HepG2 (cell line): ENCODE results near the gene SALL4. TPM values are rescaled to one million over a fixed set of nuclear protein-coding genes. Genes with fewer than 3 reads are reported as not detected.

Source experiments
- ARNT ChIP-seq: fragments of 450-650 bp; IDR thresholded peaks from 2 replicates; pipeline ENCODE4 v1.6.1; 2017
- ATF7-NPFF ChIP-seq: sonication (generic); formaldehyde crosslinking; IDR thresholded peaks from 2 replicates; pipeline ENCODE4 v1.8.1; 2023; ENCODE audit warnings: mild to moderate bottlenecking, low read depth, missing genetic modification reagents, moderate library complexity
- CAMTA2 ChIP-seq: sonication (generic); formaldehyde crosslinking; IDR thresholded peaks from 2 replicates; pipeline ENCODE4 v1.4.0; 2020; ENCODE audit warnings: mild to moderate bottlenecking, missing genetic modification reagents, borderline replicate concordance
- GZF1 ChIP-seq: sonication (generic); formaldehyde crosslinking; IDR thresholded peaks from 2 replicates; pipeline ENCODE4 v1.5.1; 2020; ENCODE audit warnings: mild to moderate bottlenecking, missing genetic modification reagents
- HMG20A ChIP-seq: IDR thresholded peaks from 2 replicates; pipeline ENCODE4 v1.6.1; 2016; ENCODE audit warnings: borderline replicate concordance
- HNRNPLL ChIP-seq: fragments of 200-400 bp; formaldehyde crosslinking; IDR thresholded peaks from 2 replicates; pipeline ENCODE4 v1.6.1; 2017; ENCODE audit warnings: mild to moderate bottlenecking, low read depth, low read length; ENCODE audit not compliant: poor library complexity, severe bottlenecking
- HOXA7 ChIP-seq: sonication (generic); formaldehyde crosslinking; IDR thresholded peaks from 2 replicates; pipeline ENCODE4 v1.8.1; 2022; ENCODE audit warnings: mild to moderate bottlenecking, missing genetic modification reagents, moderate library complexity
- ISL2 ChIP-seq: sonication (generic); formaldehyde crosslinking; IDR thresholded peaks from 2 replicates; pipeline ENCODE4 v1.5.0; 2020; ENCODE audit warnings: missing genetic modification reagents
- KDM1A ChIP-seq: IDR thresholded peaks from 2 replicates; pipeline ENCODE4 v1.6.1; 2016; ENCODE audit warnings: missing compliant biosample characterization
- MIER3 ChIP-seq: IDR thresholded peaks from 2 replicates; pipeline ENCODE4 v1.6.1; 2016; ENCODE audit warnings: missing compliant biosample characterization, borderline replicate concordance
- MZF1 ChIP-seq: sonication (generic); formaldehyde crosslinking; IDR thresholded peaks from 2 replicates; pipeline ENCODE4 v1.8.1; 2023; ENCODE audit warnings: mild to moderate bottlenecking, missing genetic modification reagents, borderline replicate concordance
- PHF8 ChIP-seq: sonication (generic); formaldehyde crosslinking; IDR thresholded peaks from 2 replicates; pipeline ENCODE4 v1.5.0; 2020; ENCODE audit warnings: missing genetic modification reagents
- SETDB1 ChIP-seq: sonication (generic); formaldehyde crosslinking; IDR thresholded peaks from 2 replicates; pipeline ENCODE4 v1.5.1; 2020; ENCODE audit warnings: missing genetic modification reagents, mild to moderate bottlenecking, borderline replicate concordance
- SKIL ChIP-seq: sonication (generic); formaldehyde crosslinking; IDR thresholded peaks from 2 replicates; pipeline ENCODE4 v1.8.0; 2022; ENCODE audit warnings: missing genetic modification reagents, mild to moderate bottlenecking, moderate library complexity, borderline replicate concordance
- SP1 ChIP-seq, 2 experiments: fragments of 450-650 bp in 1 of 2; sonication (generic) in 1 of 2; formaldehyde crosslinking in 1 of 2; IDR thresholded peaks; 2 replicates each; pipeline versions ENCODE4 v1.4.0 to v1.6.1; 2016 to 2020; ENCODE audit warnings: missing genetic modification reagents in 1 of 2
- SRY ChIP-seq: sonication (generic); formaldehyde crosslinking; IDR thresholded peaks from 2 replicates; pipeline ENCODE4 v1.8.0; 2022; ENCODE audit warnings: mild to moderate bottlenecking, missing genetic modification reagents
- TRIM22 ChIP-seq: fragments of 450-650 bp; IDR thresholded peaks from 2 replicates; pipeline ENCODE4 v1.6.1; 2017
- ZFY ChIP-seq: sonication (generic); formaldehyde crosslinking; IDR thresholded peaks from 2 replicates; pipeline ENCODE4 v1.4.0; 2020; ENCODE audit warnings: missing genetic modification reagents
- ZNF331 ChIP-seq: sonication (generic); formaldehyde crosslinking; IDR thresholded peaks from 2 replicates; pipeline ENCODE4 v1.4.0; 2020; ENCODE audit warnings: missing genetic modification reagents
- ZNF580 ChIP-seq: IDR thresholded peaks from 2 replicates; pipeline ENCODE4 v1.6.1; 2016; ENCODE audit warnings: low read depth, borderline replicate concordance
- ZNF737 ChIP-seq: sonication (generic); formaldehyde crosslinking; IDR thresholded peaks from 2 replicates; pipeline ENCODE4 v1.5.0; 2020; ENCODE audit warnings: missing genetic modification reagents, mild to moderate bottlenecking, borderline replicate concordance
- polyA plus RNA-seq, 8 experiments: library from polyadenylated mRNA; depleted of rRNA in 3 of 8; stranded (reverse) in 7 of 8; unstranded in 1 of 8; fragments of >200 nt; fragmentation: Illumina TruSeq in 4 of 8; extraction: Trizol in 4 of 8; gene quantifications; 2 replicates each; pipeline versions ENCODE4 v1.2.1 to v1.2.3, GENCODE V29; 2011 to 2016; ENCODE audit warnings: low read depth in 4 of 8, missing spikeins in 1 of 8, mixed read lengths in 1 of 8; ENCODE audit not compliant: insufficient read depth in 1 of 8
- total RNA-seq, 5 experiments: library from RNA; depleted of rRNA; stranded (reverse); fragments of >200 nt; fragmentation: Illumina TruSeq; extraction: Trizol; gene quantifications; 2 replicates each; pipeline ENCODE4 v1.2.3, GENCODE V29; 2016; ENCODE audit warnings: low read depth in 1 of 5
- TF ChIP-seq, protein P1 (sequence below): sonication (generic); formaldehyde crosslinking; IDR thresholded peaks from 2 replicates; pipeline ENCODE4 v1.4.0; 2020; ENCODE audit warnings: mild to moderate bottlenecking, missing genetic modification reagents
- TF ChIP-seq, protein P2 (sequence below): sonication (generic); formaldehyde crosslinking; IDR thresholded peaks from 2 replicates; pipeline ENCODE4 v1.8.1; 2023; ENCODE audit warnings: missing genetic modification reagents, mild to moderate bottlenecking, borderline replicate concordance

Gene SALL4
- total and polyA plus RNA-seq, 2 of the 13 experiments (the other 11 are each of a cell fraction or from before 2014, with no cell fraction given): 0.33 to 1.8 TPM

GRCh38 chr20:51735728-51736600, 66.4 kb downstream of the SALL4 start (continued):
- TF ChIP-seq ARNT: no peak
- 0 out of 2 replicates have a peak, but pooled peaks have one; percentile 45 for TF ChIP-seq KDM1A (CRISPR knock-in tag)
- TF ChIP-seq MIER3 (CRISPR knock-in tag): 0 out of 2 replicates have a peak, but pooled peaks have one; percentile 53
- TF ChIP-seq ATF7-NPFF (CRISPR knock-in tag): no peak
- TF ChIP-seq ISL2 (CRISPR knock-in tag): no peak
- TF ChIP-seq, protein P1, sequence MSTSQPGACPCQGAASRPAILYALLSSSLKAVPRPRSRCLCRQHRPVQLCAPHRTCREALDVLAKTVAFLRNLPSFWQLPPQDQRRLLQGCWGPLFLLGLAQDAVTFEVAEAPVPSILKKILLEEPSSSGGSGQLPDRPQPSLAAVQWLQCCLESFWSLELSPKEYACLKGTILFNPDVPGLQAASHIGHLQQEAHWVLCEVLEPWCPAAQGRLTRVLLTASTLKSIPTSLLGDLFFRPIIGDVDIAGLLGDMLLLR (CRISPR knock-in tag): no peak
- no peak for TF ChIP-seq PHF8 (CRISPR knock-in tag)
- no peak for TF ChIP-seq MZF1 (CRISPR knock-in tag)
- TF ChIP-seq SKIL (CRISPR knock-in tag): peak; percentile 47; the same call in 1 of the 2 replicates
- no peak for TF ChIP-seq SETDB1 (CRISPR knock-in tag)
- no peak for TF ChIP-seq ZNF737 (CRISPR knock-in tag)
- no peak for TF ChIP-seq HNRNPLL
- no peak for TF ChIP-seq GZF1 (CRISPR knock-in tag)
- no peak for TF ChIP-seq TRIM22
- no peak for TF ChIP-seq HMG20A (CRISPR knock-in tag)
- peak; percentile 46; the same call in 1 of the 2 replicates for TF ChIP-seq SRY (CRISPR knock-in tag)
- no peak for TF ChIP-seq SP1 (IDR thresholded peaks at IDR 0.05)
- TF ChIP-seq SP1 (CRISPR knock-in tag; IDR thresholded peaks at IDR 0.05): no peak
- 0 out of 2 replicates have a peak, but pooled peaks have one; percentile 14 for TF ChIP-seq ZNF331 (CRISPR knock-in tag)
- TF ChIP-seq CAMTA2 (CRISPR knock-in tag): no peak
- TF ChIP-seq, protein P2, sequence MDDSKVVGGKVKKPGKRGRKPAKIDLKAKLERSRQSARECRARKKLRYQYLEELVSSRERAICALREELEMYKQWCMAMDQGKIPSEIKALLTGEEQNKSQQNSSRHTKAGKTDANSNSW (CRISPR knock-in tag): no peak
- no peak for TF ChIP-seq HOXA7 (CRISPR knock-in tag)
- no peak for TF ChIP-seq ZFY (CRISPR knock-in tag)
- peak; percentile 35; the same call in 1 of the 2 replicates for TF ChIP-seq ZNF580 (CRISPR knock-in tag)
